Gastrocnemius medialis (tissue), 4 donors: ENCODE measurements around the gene NSMF. TPM values are rescaled to one million over a fixed set of nuclear protein-coding genes. Genes with fewer than 3 reads are reported as not detected.

Source experiments
- ATAC-seq, 2 donors: fragments of 150-250 bp; one replicate each; pipeline ENCODE4 v1.9.1; 2016
- DNase-seq, 2 donors: peaks; one replicate each; pipeline ENCODE4 v3.0.0-alpha.2; 2019
- H3K27ac ChIP-seq, 4 donors: fragments of 200-600 bp; sonication (generic); 1 replicate in 1 of 4; 2 replicates in 3 of 4; pipeline ENCODE4 v1.5.1; 2016 to 2018; ENCODE audit warnings: mild to moderate bottlenecking in 2 of 4, moderate library complexity in 1 of 4
- H3K27me3 ChIP-seq, 3 donors: fragments of 200-600 bp; sonication (generic) in 2 of 3; 1 replicate in 1 of 3; 2 replicates in 2 of 3; pipeline versions ENCODE4 v1.5.1 to v1.6.0; 2016 to 2019; ENCODE audit warnings: mild to moderate bottlenecking in 1 of 3, moderate library complexity in 1 of 3
- H3K36me3 ChIP-seq, 2 donors: fragments of 200-600 bp; sonication (generic) in 1 of 2; one replicate each; pipeline ENCODE4 v1.5.1; 2017 to 2018
- H3K4me1 ChIP-seq, 2 donors: fragments of 200-600 bp; sonication (generic) in 1 of 2; one replicate each; pipeline ENCODE4 v1.5.1; 2016 to 2017; ENCODE audit warnings: mild to moderate bottlenecking in 2 of 2
- H3K4me3 ChIP-seq, 4 donors: fragments of 200-600 bp; sonication (generic) in 3 of 4; 1 replicate in 1 of 4; 2 replicates in 3 of 4; pipeline ENCODE4 v1.5.1; 2016 to 2019; ENCODE audit warnings: mild to moderate bottlenecking in 2 of 4
- H3K9me3 ChIP-seq, 3 donors: fragments of 200-600 bp; sonication (generic) in 2 of 3; 1 replicate in 1 of 3; 2 replicates in 2 of 3; pipeline ENCODE4 v1.5.1; 2016 to 2019
- CTCF ChIP-seq, 5 experiments: fragments of 450-650 bp in 3 of 5; fragments of 200-600 bp in 2 of 5; sonication (generic) in 2 of 5; IDR thresholded peaks in 4 of 5; conservative IDR thresholded peaks in 1 of 5; 1 replicate in 4 of 5; 2 replicates in 1 of 5; pipeline ENCODE4 v1.5.1; 2016 to 2019; ENCODE audit warnings: antibody characterized with exemption in 5 of 5, mild to moderate bottlenecking in 3 of 5, moderate library complexity in 3 of 5
- POLR2A ChIP-seq, 2 donors: fragments of 450-650 bp; IDR thresholded peaks; one replicate each; pipeline ENCODE4 v1.6.1; 2017; ENCODE audit warnings: antibody characterized with exemption in 2 of 2, mild to moderate bottlenecking in 2 of 2, moderate library complexity in 2 of 2
- in situ Hi-C, 4 donors: fragments of 200-750 bp; cut with MboI; loops; one replicate each; pipeline versions ENCODE4 v1.15.0 to v1.8.0; 2017; ENCODE audit warnings: low sequenced_read_pairs in 4 of 4
- intact Hi-C: fragments of 100-400 bp; cut with DNase I; formaldehyde crosslinking; loops from one replicate; pipeline ENCODE4 v1.15.1; 2023; ENCODE audit warnings: low total_unique reads
- total RNA-seq, 4 donors: library from RNA; depleted of rRNA; stranded (reverse); fragments of >200 nt; gene quantifications; one replicate each; pipeline versions ENCODE4 v1.1.0 to v1.2.3, GENCODE V29; 2016

NSMF gene
- total RNA-seq, 4 donors from 2014 or later = 4.4 to 8.4 (median 7.1) TPM

GRCh38 chr9:137416563-137417151 is 42.5 kb downstream of the NSMF start:
- Histone ChIP-seq H3K9me3 (no peaks in the 10 kb centered on the region), H3K4me3 (peak overlapping the region in 1 of 4 donors; percentile 51), H3K36me3 (no peaks in the 10 kb centered on the region), H3K27ac (peak overlapping the region in 2 of 4 donors; percentile 37 to 64), H3K4me1 (peaks cover 9 to 12% of the 10 kb centered on the region in 2 donors), H3K27me3 (no peaks in the 10 kb centered on the region)
- TF ChIP-seq CTCF (IDR thresholded peaks at IDR 0.05 in 4 of 5, conservative IDR thresholded peaks at IDR 0.05 in 1 of 5) (no peak), POLR2A (IDR thresholded peaks at IDR 0.05) (no peak)
- in situ Hi-C loops (loop anchor here in 3 of 4 donors (25.0 kb wide), 1 partner anchor 129 kb away; the partner anchor contains the start of gene TOR4A (in 3 of the 3)), intact Hi-C loops (no loop called here)
- DNase-seq (no peak), ATAC-seq (no peak)

- Histone ChIP-seq H3K27ac (peak overlapping the region in 1 of 4 donors; percentile 64), H3K27me3 (no peaks in the 10 kb centered on the region), H3K36me3 (no peaks in the 10 kb centered on the region), H3K4me1 (peaks cover 8 to 15% of the 10 kb centered on the region in 2 donors), H3K9me3 (no peaks in the 10 kb centered on the region), H3K4me3 (no peak overlapping the region)
- intact Hi-C loops (no loop called here), in situ Hi-C loops (loop anchor here in 3 of 4 donors (25.0 kb wide), 1 partner anchor 129 kb away; the partner anchor contains the start of gene TOR4A (in 3 of the 3))
- ATAC-seq = no peak
- TF ChIP-seq POLR2A (IDR thresholded peaks at IDR 0.05) (no peak), CTCF (IDR thresholded peaks at IDR 0.05 in 4 of 5, conservative IDR thresholded peaks at IDR 0.05 in 1 of 5) (no peak)
- DNase-seq = no peak
These were observed 43.0 kb downstream of the NSMF start for GRCh38 chr9:137416006-137416562.

GRCh38 chr9:137415451-137415850 is 43.7 kb downstream of the NSMF start:
- in situ Hi-C loops (loop anchor here in 3 of 4 donors (25.0 kb wide), 1 partner anchor 128 kb away; the partner anchor contains the start of gene TOR4A (in 3 of the 3)), intact Hi-C loops (no loop called here)
- Histone ChIP-seq H3K27ac (no peak overlapping the region), H3K4me3 (no peak overlapping the region), H3K4me1 (peaks cover 13 to 21% of the 10 kb centered on the region in 2 donors), H3K36me3 (no peaks in the 10 kb centered on the region), H3K9me3 (no peaks in the 10 kb centered on the region), H3K27me3 (no peaks in the 10 kb centered on the region)
- DNase-seq = no peak
- ATAC-seq = no peak
- TF ChIP-seq CTCF (IDR thresholded peaks at IDR 0.05 in 4 of 5, conservative IDR thresholded peaks at IDR 0.05 in 1 of 5) (no peak), POLR2A (IDR thresholded peaks at IDR 0.05) (no peak)

GRCh38 chr9:137412431-137412830 is 46.7 kb downstream of the NSMF start:
- Histone ChIP-seq H3K36me3 (no peaks in the 10 kb centered on the region), H3K4me1 (peaks cover 14 to 26% of the 10 kb centered on the region in 2 donors), H3K27me3 (no peaks in the 10 kb centered on the region), H3K27ac (peak overlapping the region; percentile 70 to 82 (median 80)), H3K4me3 (no peak overlapping the region), H3K9me3 (no peaks in the 10 kb centered on the region)
- ATAC-seq = no peak
- TF ChIP-seq POLR2A (IDR thresholded peaks at IDR 0.05) (no peak), CTCF (IDR thresholded peaks at IDR 0.05 in 4 of 5, conservative IDR thresholded peaks at IDR 0.05 in 1 of 5) (no peak)
- intact Hi-C loops = no loop called here
- in situ Hi-C loops = loop anchor here in 3 of 4 donors (25.0 kb wide), 1 partner anchor 125 kb away; the partner anchor contains the start of gene TOR4A (in 3 of the 3)
- no peak for DNase-seq
